ENCODE measurements around the gene CXADR.
A peak's percentile ranks its signal among the peaks of the same experiment; 100 is the strongest.

Gene CXADR

DNA sequence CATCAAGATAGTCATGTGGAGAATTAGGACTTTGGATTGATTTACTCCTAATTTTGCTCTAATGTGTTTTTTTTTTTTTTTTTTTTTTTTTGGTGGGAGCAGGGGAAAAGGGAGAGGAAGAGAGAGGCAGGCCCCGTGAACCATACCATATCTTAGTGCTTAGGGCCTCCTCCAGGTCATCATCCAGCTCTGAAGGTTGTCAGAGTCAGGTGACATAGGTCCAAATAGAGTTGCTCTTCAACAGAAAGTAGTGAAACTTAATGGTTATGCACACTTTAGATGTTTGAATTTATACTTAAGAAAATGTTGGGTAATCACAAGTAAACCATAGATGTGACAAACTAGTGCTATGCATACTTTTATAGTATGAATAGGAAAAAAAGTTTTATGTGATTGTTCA lies 32.2 kb downstream of the CXADR start:
- DNase-seq = no peak

- no peak for DNase-seq
Observed at GRCh38 chr21:17548262-17548661, 35.4 kb downstream of the CXADR start.

- no peak for DNase-seq
Observed at GRCh38 chr21:17550671-17551308, 37.9 kb downstream of the CXADR start.

GRCh38 chr21:17552410-17552809 lies 39.6 kb downstream of the CXADR start:
- no peak for DNase-seq

- DNase-seq = no peak
Observed at GRCh38 chr21:17554120-17554519, 41.3 kb downstream of the CXADR start.

- no peak for DNase-seq
Observed at GRCh38 chr21:17554679-17555465, 42.0 kb downstream of the CXADR start.

GRCh38 chr21:17560377-17561025 lies 47.7 kb downstream of the CXADR start:
- DNase-seq = no peak

GRCh38 chr21:17570786-17571185 lies 57.9 kb downstream of the CXADR start:
- DNase-seq = no peak

DNA sequence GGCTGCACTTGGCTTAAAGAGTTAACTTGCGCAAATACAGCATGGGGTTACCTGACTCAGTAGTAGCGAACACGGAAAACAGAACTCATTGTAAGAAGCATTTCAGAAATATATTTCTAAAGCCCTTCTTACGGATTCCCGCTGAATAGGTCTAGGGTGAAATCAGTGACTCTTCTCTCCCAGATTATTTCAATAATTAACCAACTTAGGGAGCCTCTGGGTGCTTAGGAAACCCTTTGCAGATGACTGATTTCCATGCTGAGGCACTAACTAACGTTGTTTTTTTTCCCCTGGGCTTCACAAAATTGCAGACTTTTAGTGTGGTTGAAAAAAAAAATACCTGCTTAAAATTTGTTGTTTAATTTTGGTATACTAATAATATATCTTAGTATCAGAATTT lies 59.6 kb downstream of the CXADR start:
- no peak for DNase-seq

DNA sequence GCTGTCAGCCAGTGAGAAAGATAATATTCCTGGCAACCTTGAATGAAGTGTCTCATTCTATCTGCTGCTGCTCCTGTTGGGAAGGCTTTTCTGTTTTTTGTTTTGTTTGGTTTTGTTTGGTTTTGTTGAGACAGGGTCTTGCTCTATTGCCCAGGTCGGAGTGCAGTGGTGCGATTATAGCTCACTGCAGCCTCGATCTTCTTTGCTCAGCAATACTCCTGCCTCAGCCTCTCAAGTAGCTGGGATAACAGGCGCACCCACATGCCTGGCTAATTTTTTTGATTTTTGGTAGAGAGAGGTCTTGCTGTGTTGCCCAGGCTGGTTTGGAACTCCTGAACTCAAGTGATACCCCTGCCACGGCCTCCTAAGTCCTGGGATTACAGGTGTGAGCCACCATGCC lies 62.2 kb downstream of the CXADR start:
- DNase-seq = no peak

GRCh38 chr21:17576080-17576835 lies 63.4 kb downstream of the CXADR start:
- DNase-seq = no peak

GRCh38 chr21:17577701-17578100 lies 64.9 kb downstream of the CXADR start:
- DNase-seq = no peak

- no peak for DNase-seq
Observed at GRCh38 chr21:17578162-17578561, 65.3 kb downstream of the CXADR start.

DNA sequence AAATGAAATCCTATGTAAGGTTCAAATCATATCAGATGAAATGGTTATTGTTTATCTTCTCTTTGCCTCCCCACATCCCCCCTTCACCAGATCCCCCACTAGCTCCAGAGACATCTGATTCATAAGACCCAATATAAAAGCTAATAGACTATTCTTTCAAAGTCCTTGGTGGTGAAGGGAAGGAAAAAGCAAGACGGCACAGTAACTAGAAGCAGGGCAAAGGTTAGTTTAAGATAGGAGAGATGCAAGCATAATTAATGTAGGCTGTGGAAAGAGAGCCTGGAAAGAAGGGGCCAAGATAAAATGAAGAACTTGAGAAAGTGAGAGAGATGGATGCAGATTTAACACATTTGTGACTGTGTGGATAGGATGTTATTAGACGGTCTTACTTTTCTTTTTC lies 66.0 kb downstream of the CXADR start:
- no peak for DNase-seq

GRCh38 chr21:17580319-17580718 lies 67.5 kb downstream of the CXADR start:
- no peak for DNase-seq

GRCh38 chr21:17583898-17584297 lies 71.1 kb downstream of the CXADR start:
- no peak for DNase-seq

GRCh38 chr21:17585875-17586450 lies 73.1 kb downstream of the CXADR start:
- DNase-seq = peak; percentile 68

GRCh38 chr21:17590430-17590829 lies 77.6 kb downstream of the CXADR start:
- no peak for DNase-seq

- DNase-seq = no peak
Observed at GRCh38 chr21:17597680-17598079, 84.8 kb downstream of the CXADR start.

- no peak for DNase-seq
Observed at GRCh38 chr21:17598437-17598836, 85.6 kb downstream of the CXADR start.

- no peak for DNase-seq
Observed at GRCh38 chr21:17602874-17603273, 90.0 kb downstream of the CXADR start.

- no peak for DNase-seq
Observed at GRCh38 chr21:17607684-17608083, 94.8 kb downstream of the CXADR start.

DNA sequence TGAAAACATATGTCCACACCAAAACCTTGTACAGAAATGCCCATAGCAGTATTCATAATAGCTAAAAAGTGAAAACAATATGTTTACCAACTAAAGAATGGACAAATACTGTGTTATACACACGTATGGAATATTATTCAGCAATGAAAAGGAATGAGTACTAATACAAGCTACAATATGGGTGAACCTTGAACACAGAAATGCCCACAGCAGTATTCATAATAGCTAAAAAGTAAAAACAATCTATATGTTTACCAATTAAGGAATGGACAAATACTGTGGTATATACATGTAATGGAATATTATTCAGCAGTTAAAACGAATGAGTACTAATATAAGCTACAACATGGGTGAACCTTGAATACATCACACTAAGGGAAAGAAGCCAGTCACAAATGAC lies 96.8 kb downstream of the CXADR start:
- DNase-seq = no peak

All from NCI-H2171 treated with DMSO at 0.1 percent for 48 hours (cell line).